GM19238 (cell line): ENCODE data around the gene HOXA2.

Experiments used
- DNase-seq: peaks from one replicate; pipeline ENCODE4 v3.0.0; 2011; ENCODE audit warnings: low spot score; ENCODE audit not compliant: insufficient read length

The HOXA2 gene

GRCh38 chr7:27124902-27125689, 22.6 kb upstream of the HOXA2 start:
- DNase-seq, result no peak

GRCh38 chr7:27124096-27124901, 21.8 kb upstream of the HOXA2 start:
- no peak for DNase-seq

GRCh38 chr7:27123477-27124053, 21.1 kb upstream of the HOXA2 start:
- DNase-seq, result no peak

GRCh38 chr7:27123007-27123476, 20.6 kb upstream of the HOXA2 start:
- no peak for DNase-seq

- DNase-seq, result no peak
Measured at GRCh38 chr7:27122077-27122910, 19.8 kb upstream of the HOXA2 start.

- DNase-seq, result no peak
Measured at GRCh38 chr7:27121684-27122076, 19.2 kb upstream of the HOXA2 start.

- no peak for DNase-seq
Measured at GRCh38 chr7:27119412-27119911, 17.0 kb upstream of the HOXA2 start.

- DNase-seq, result no peak
Measured at GRCh38 chr7:27118580-27118979, 16.1 kb upstream of the HOXA2 start.

- no peak for DNase-seq
Measured at GRCh38 chr7:27117887-27118491, 15.5 kb upstream of the HOXA2 start.

GRCh38 chr7:27116962-27117886, 14.7 kb upstream of the HOXA2 start:
- no peak for DNase-seq

- no peak for DNase-seq
Measured at GRCh38 chr7:27116031-27116961, 13.8 kb upstream of the HOXA2 start.

- no peak for DNase-seq
Measured at GRCh38 chr7:27115221-27116026, 12.9 kb upstream of the HOXA2 start.

- no peak for DNase-seq
Measured at GRCh38 chr7:27114881-27115220, 12.4 kb upstream of the HOXA2 start.

GRCh38 chr7:27113991-27114769, 11.7 kb upstream of the HOXA2 start:
- no peak for DNase-seq

GRCh38 chr7:27112955-27113949, 10.8 kb upstream of the HOXA2 start:
- no peak for DNase-seq

- DNase-seq, result no peak
Measured at GRCh38 chr7:27112361-27112760, 9.9 kb upstream of the HOXA2 start.
